ENCODE results near the gene VAV2.

The VAV2 gene

GRCh38 chr9:133812077-133812868 lies 179.9 kb downstream of the VAV2 start:
- no peak for DNase-seq (ENCODE audit: insufficient read length, low spot score)
- TF ChIP-seq, protein P1, sequence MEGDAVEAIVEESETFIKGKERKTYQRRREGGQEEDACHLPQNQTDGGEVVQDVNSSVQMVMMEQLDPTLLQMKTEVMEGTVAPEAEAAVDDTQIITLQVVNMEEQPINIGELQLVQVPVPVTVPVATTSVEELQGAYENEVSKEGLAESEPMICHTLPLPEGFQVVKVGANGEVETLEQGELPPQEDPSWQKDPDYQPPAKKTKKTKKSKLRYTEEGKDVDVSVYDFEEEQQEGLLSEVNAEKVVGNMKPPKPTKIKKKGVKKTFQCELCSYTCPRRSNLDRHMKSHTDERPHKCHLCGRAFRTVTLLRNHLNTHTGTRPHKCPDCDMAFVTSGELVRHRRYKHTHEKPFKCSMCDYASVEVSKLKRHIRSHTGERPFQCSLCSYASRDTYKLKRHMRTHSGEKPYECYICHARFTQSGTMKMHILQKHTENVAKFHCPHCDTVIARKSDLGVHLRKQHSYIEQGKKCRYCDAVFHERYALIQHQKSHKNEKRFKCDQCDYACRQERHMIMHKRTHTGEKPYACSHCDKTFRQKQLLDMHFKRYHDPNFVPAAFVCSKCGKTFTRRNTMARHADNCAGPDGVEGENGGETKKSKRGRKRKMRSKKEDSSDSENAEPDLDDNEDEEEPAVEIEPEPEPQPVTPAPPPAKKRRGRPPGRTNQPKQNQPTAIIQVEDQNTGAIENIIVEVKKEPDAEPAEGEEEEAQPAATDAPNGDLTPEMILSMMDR (IDR thresholded peaks at IDR 0.05; ENCODE audit: insufficient read depth, missing control alignments), result no peak
- FAIRE-seq, result no peak

GRCh38 chr9:133811471-133811870 lies 180.7 kb downstream of the VAV2 start:
- TF ChIP-seq, protein P1 (IDR thresholded peaks at IDR 0.05; ENCODE audit: insufficient read depth, missing control alignments), result no peak
- DNase-seq (ENCODE audit: insufficient read length, low spot score) (no peak), FAIRE-seq (no peak)

- DNase-seq (ENCODE audit: insufficient read length, low spot score) (no peak), FAIRE-seq (no peak)
- TF ChIP-seq, protein P1 (IDR thresholded peaks at IDR 0.05; ENCODE audit: insufficient read depth, missing control alignments), result no peak
Measured at GRCh38 chr9:133810556-133811195, 181.4 kb downstream of the VAV2 start.

DNA sequence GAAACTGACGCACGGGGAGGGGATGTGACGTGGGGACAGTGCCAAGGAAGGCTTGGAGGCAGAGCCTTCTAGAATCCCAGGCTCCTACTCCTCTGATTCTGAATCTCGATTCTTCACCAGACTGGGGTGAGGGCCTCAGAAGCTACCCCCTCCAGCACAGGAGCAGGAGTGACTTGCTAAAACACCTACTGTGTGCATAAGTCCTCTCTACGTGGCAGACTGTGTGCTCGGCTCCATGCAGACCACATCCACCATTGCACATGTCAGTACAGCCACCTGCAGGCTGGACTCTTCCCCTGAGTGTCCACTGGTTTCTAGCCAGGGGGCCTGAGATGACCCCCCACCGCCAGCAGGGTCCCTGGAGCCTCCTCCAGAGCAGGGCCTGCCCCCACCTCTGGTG lies 182.8 kb downstream of the VAV2 start:
- TF ChIP-seq, protein P1 (IDR thresholded peaks at IDR 0.05; ENCODE audit: insufficient read depth, missing control alignments), result no peak
- DNase-seq (ENCODE audit: insufficient read length, low spot score) (no peak), FAIRE-seq (no peak)

GRCh38 chr9:133807818-133808217 lies 184.3 kb downstream of the VAV2 start:
- TF ChIP-seq, protein P1 (IDR thresholded peaks at IDR 0.05; ENCODE audit: insufficient read depth, missing control alignments), result no peak
- FAIRE-seq, result no peak

DNA sequence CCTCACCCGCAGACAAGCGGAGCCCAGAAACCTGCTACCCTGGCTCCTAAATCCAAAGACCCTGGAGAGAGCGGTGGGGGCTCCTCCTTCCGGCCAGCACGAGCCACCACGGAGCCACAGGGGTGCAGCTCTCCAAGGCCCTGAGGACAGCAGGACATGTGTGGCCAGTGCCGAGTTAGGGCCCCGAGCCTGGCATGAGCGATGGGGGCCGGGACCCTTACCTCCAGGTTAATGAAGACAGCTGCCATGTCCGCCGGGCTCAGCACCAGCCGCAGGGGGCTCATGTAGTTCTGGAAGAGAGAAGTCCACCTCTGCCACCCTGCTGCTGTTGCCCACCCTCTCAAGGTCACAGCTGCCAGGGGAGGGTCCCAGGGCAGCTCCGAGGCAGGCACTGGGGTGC lies 185.1 kb downstream of the VAV2 start:
- TF ChIP-seq, protein P1 (IDR thresholded peaks at IDR 0.05; ENCODE audit: insufficient read depth, missing control alignments), result no peak
- no peak for FAIRE-seq
- DNase-seq (ENCODE audit: insufficient read length, low spot score), result no peak

More at GRCh38 chr9:133807818-133808217, 184.3 kb downstream of the VAV2 start:
- DNase-seq (ENCODE audit: insufficient read length, low spot score), result no peak

DNA sequence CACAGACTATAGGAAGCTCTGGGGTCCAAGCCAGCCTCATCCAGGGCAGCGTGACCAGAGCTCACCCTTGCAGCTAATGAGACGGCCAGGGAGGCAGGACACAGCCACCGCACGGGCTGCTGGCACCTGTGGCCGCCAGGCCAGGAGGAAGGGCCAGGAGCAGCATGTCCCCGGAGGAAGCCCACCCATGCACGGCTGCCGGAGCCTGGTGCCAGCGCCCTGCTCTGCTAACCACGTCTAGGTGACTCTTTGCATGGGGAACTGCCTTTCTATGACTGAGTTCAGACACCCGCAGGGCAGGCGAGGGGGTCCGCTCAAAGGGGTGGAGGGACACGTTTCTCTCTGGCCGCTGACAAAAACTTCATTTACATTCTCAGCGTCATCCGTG lies 185.5 kb downstream of the VAV2 start:
- TF ChIP-seq, protein P1 (IDR thresholded peaks at IDR 0.05; ENCODE audit: insufficient read depth, missing control alignments), result no peak
- FAIRE-seq (no peak), DNase-seq (ENCODE audit: insufficient read length, low spot score) (no peak)

All from D721Med (cell line).